Measurements from ENCODE around the gene SNX17.

Gene SNX17

GRCh38 chr2:27322766-27323595 is 47.4 kb upstream of the SNX17 start, which contains the start of gene MPV17:
Gene MPV17, minus strand, starts transcription at chr2:27323097. Its CDS starts 580 bp downstream, at chr2:27322517.
- H3K36me3 ChIP-seq (ENCODE audit: insufficient read depth, low read length), result peaks cover 20% of the 10 kb centered on the region; the same call in 1 of the 2 replicates
- H2AFZ ChIP-seq (ENCODE audit: low read length), result peak within 1 kb of the TSS; percentile 89
- peaks cover 4% of the 10 kb centered on the region; the same call in 1 of the 2 replicates for H3F3A ChIP-seq (ENCODE audit: low read depth)
- no peaks in the 10 kb centered on the region for H4K20me1 ChIP-seq (ENCODE audit: insufficient read depth, low read length, poor library complexity, severe bottlenecking)
- no peaks in the 10 kb centered on the region for H3K9me3 ChIP-seq (ENCODE audit: insufficient read depth, low read depth, low read length)
- peak within 1 kb of the TSS; percentile 94 for H3K9ac ChIP-seq (ENCODE audit: low read depth, low read length, poor library complexity, severe bottlenecking)
- H3K9me2 ChIP-seq (replicated peaks; ENCODE audit: low read depth, low read length), result no peaks in the 10 kb centered on the region
- H3K27me3 ChIP-seq (ENCODE audit: insufficient read depth, low read length, poor library complexity, severe bottlenecking), result no peaks in the 10 kb centered on the region
- H3K79me2 ChIP-seq (ENCODE audit: insufficient read depth, low read length), result peaks cover 20% of the 10 kb centered on the region
- no peak for TF ChIP-seq CTCF (conservative IDR thresholded peaks at IDR 0.05; ENCODE audit: low read length)
- no peak for TF ChIP-seq EZH2phosphoT487 (IDR thresholded peaks at IDR 0.05; ENCODE audit: borderline replicate concordance)
- peaks cover 15% of the 10 kb centered on the region for H3K4me1 ChIP-seq (ENCODE audit: insufficient read depth, low read length, poor library complexity, severe bottlenecking)
- peak within 1 kb of the TSS; percentile 88 for H3K4me2 ChIP-seq (ENCODE audit: low read depth, low read length, poor library complexity, severe bottlenecking)
- peak within 1 kb of the TSS; percentile 96 for H3K4me3 ChIP-seq (ENCODE audit: low read length, poor library complexity, severe bottlenecking)

GRCh38 chr2:27323596-27324285 is 46.7 kb upstream of the SNX17 start:
- peak overlapping the region; percentile 88 for H3K4me2 ChIP-seq (ENCODE audit: low read depth, low read length, poor library complexity, severe bottlenecking)
- TF ChIP-seq EZH2phosphoT487 (IDR thresholded peaks at IDR 0.05; ENCODE audit: borderline replicate concordance) (no peak), CTCF (conservative IDR thresholded peaks at IDR 0.05; ENCODE audit: low read length) (no peak)
- peak overlapping the region; percentile 94 for H3K9ac ChIP-seq (ENCODE audit: low read depth, low read length, poor library complexity, severe bottlenecking)
- H3K9me3 ChIP-seq (ENCODE audit: insufficient read depth, low read depth, low read length), result no peaks in the 10 kb centered on the region
- no peaks in the 10 kb centered on the region for H4K20me1 ChIP-seq (ENCODE audit: insufficient read depth, low read length, poor library complexity, severe bottlenecking)
- H3K27me3 ChIP-seq (ENCODE audit: insufficient read depth, low read length, poor library complexity, severe bottlenecking), result no peaks in the 10 kb centered on the region
- H3K79me2 ChIP-seq (ENCODE audit: insufficient read depth, low read length), result peaks cover 20% of the 10 kb centered on the region
- peak overlapping the region; percentile 89; the same call in 1 of the 2 replicates for H2AFZ ChIP-seq (ENCODE audit: low read length)
- peaks cover 4% of the 10 kb centered on the region; the same call in 1 of the 2 replicates for H3F3A ChIP-seq (ENCODE audit: low read depth)
- peak overlapping the region; percentile 96 for H3K4me3 ChIP-seq (ENCODE audit: low read length, poor library complexity, severe bottlenecking)
- peaks cover 15% of the 10 kb centered on the region for H3K4me1 ChIP-seq (ENCODE audit: insufficient read depth, low read length, poor library complexity, severe bottlenecking)
- no peaks in the 10 kb centered on the region for H3K9me2 ChIP-seq (replicated peaks; ENCODE audit: low read depth, low read length)
- peaks cover 28% of the 10 kb centered on the region; the same call in 1 of the 2 replicates for H3K36me3 ChIP-seq (ENCODE audit: insufficient read depth, low read length)

GRCh38 chr2:27324720-27325119 is 45.7 kb upstream of the SNX17 start:
- no peaks in the 10 kb centered on the region for H3K9me3 ChIP-seq (ENCODE audit: insufficient read depth, low read depth, low read length)
- peaks cover 15% of the 10 kb centered on the region for H3K4me1 ChIP-seq (ENCODE audit: insufficient read depth, low read length, poor library complexity, severe bottlenecking)
- no peak overlapping the region for H2AFZ ChIP-seq (ENCODE audit: low read length)
- peaks cover 20% of the 10 kb centered on the region for H3K79me2 ChIP-seq (ENCODE audit: insufficient read depth, low read length)
- peaks cover 37% of the 10 kb centered on the region; the same call in 1 of the 2 replicates for H3K36me3 ChIP-seq (ENCODE audit: insufficient read depth, low read length)
- H3F3A ChIP-seq (ENCODE audit: low read depth), result peaks cover 4% of the 10 kb centered on the region; the same call in 1 of the 2 replicates
- no peak overlapping the region for H3K4me2 ChIP-seq (ENCODE audit: low read depth, low read length, poor library complexity, severe bottlenecking)
- H3K9ac ChIP-seq (ENCODE audit: low read depth, low read length, poor library complexity, severe bottlenecking), result no peak overlapping the region
- H3K9me2 ChIP-seq (replicated peaks; ENCODE audit: low read depth, low read length), result no peaks in the 10 kb centered on the region
- TF ChIP-seq EZH2phosphoT487 (IDR thresholded peaks at IDR 0.05; ENCODE audit: borderline replicate concordance), result no peak
- no peaks in the 10 kb centered on the region for H3K27me3 ChIP-seq (ENCODE audit: insufficient read depth, low read length, poor library complexity, severe bottlenecking)
- H3K4me3 ChIP-seq (ENCODE audit: low read length, poor library complexity, severe bottlenecking), result no peak overlapping the region
- no peaks in the 10 kb centered on the region for H4K20me1 ChIP-seq (ENCODE audit: insufficient read depth, low read length, poor library complexity, severe bottlenecking)

Data from Loucy (cell line).